ENCODE measurements around the gene FOXP1.

GRCh38 chr3:71133865-71134264 is 449.7 kb downstream of the FOXP1 start:
- no peak for TF ChIP-seq POLR2A (IDR thresholded peaks at IDR 0.05; ENCODE audit: low read depth, low read length)
- TF ChIP-seq POLR2AphosphoS5 (IDR thresholded peaks at IDR 0.05; ENCODE audit: low read depth, low read length) = no peak
- TF ChIP-seq TAF1 (IDR thresholded peaks at IDR 0.05; ENCODE audit: low read depth, low read length) = no peak
- no peak for TF ChIP-seq SPI1 (IDR thresholded peaks at IDR 0.05; ENCODE audit: low read depth, low read length)
